GM12878 (cell line): Measurements from ENCODE around the gene RER1. TPM values are rescaled to one million over a fixed set of nuclear protein-coding genes. Genes with fewer than 3 reads are reported as not detected.

ENCODE experiments used
- ATAC-seq: fragments of 200-7000 bp; cut with Tn5 transposase; 3 replicates; pipeline ENCODE4 v1.9.1; 2020; ENCODE audit warnings: mild to moderate bottlenecking, moderate library complexity
- BruUV-seq: library from RNA; stranded (reverse); fragments of 400-500 nt; replicated peaks from 2 replicates; lab custom pipeline; 2021; lab: Mats Ljungman, UMichigan
- CTCF ChIA-PET: fragments of 300-600 bp; sonication (Branson Sonifier 250); formaldehyde crosslinking; extraction: SDS; loops from one replicate; lab custom pipeline; 2021; ENCODE audit warnings: inconsistent platforms; lab: Yijun Ruan, JAX
- POLR2A ChIA-PET: fragments of 350-600 bp; formaldehyde crosslinking; extraction: SDS; loops from one replicate; lab custom pipeline; 2021; ENCODE audit warnings: inconsistent platforms; lab: Charles Lee
- RAD21 ChIA-PET: fragments of 300-600 bp; sonication (Branson Sonifier 250); formaldehyde crosslinking; loops from one replicate; lab custom pipeline; 2023; ENCODE audit warnings: antibody characterized with exemption; ENCODE audit not compliant: unreplicated experiment; lab: Charles Lee
- SMC1A ChIA-PET: fragments of 300-600 bp; sonication (Branson Sonifier 250); formaldehyde crosslinking; loops from one replicate; lab custom pipeline; 2023; ENCODE audit not compliant: unreplicated experiment, uncharacterized antibody; lab: Charles Lee
- DNase-seq: peaks from one replicate; pipeline ENCODE4 v3.0.0-alpha.2; 2011; ENCODE audit warnings: low read depth, low spot score
- FAIRE-seq: peaks from 3 replicates; lab custom pipeline; 2011; peaks lifted over from hg19 to GRCh38; lab: Jason Lieb, UNC
- H2AFZ ChIP-seq: 2 replicates; pipeline ENCODE4 v1.6.0; 2011; ENCODE audit warnings: low read depth, low read length, control low read depth; ENCODE audit not compliant: control insufficient read depth
- H3K27ac ChIP-seq: 2 replicates; pipeline ENCODE4 v1.5.1; 2011; ENCODE audit warnings: control low read depth; ENCODE audit not compliant: control insufficient read depth, insufficient read depth
- H3K27me3 ChIP-seq, 2 experiments: replicated peaks in 1 of 2; 2 replicates each; pipeline versions ENCODE4 v1.6.0 to v1.6.1; 2011; ENCODE audit warnings: low read length in 1 of 2; ENCODE audit not compliant: control insufficient read depth in 2 of 2, insufficient read depth in 2 of 2
- H3K36me3 ChIP-seq, 2 experiments: 2 replicates each; pipeline ENCODE4 v1.5.1; 2011; ENCODE audit warnings: low read length in 1 of 2; ENCODE audit not compliant: control insufficient read depth in 2 of 2, insufficient read depth in 2 of 2
- H3K4me1 ChIP-seq: 2 replicates; pipeline ENCODE4 v1.6.1; 2011; ENCODE audit warnings: mild to moderate bottlenecking, low read length, moderate library complexity, mixed read lengths; ENCODE audit not compliant: control insufficient read depth, insufficient read depth
- H3K4me2 ChIP-seq: 2 replicates; pipeline ENCODE4 v1.6.0; 2011; ENCODE audit warnings: control low read depth; ENCODE audit not compliant: control insufficient read depth, insufficient read depth
- H3K4me3 ChIP-seq: fragments of 200-600 bp; sonication (generic); 2 replicates; pipeline ENCODE4 v1.5.1; 2016
- H3K79me2 ChIP-seq: 2 replicates; pipeline ENCODE4 v1.6.0; 2011; ENCODE audit warnings: low read length; ENCODE audit not compliant: control insufficient read depth, insufficient read depth
- H3K9ac ChIP-seq: 2 replicates; pipeline ENCODE4 v1.8.0; 2011; ENCODE audit warnings: low read length, control low read depth, mixed read lengths; ENCODE audit not compliant: control insufficient read depth, insufficient read depth
- H3K9me3 ChIP-seq: replicated peaks from 3 replicates; pipeline ENCODE4 v1.5.1; 2011; ENCODE audit warnings: mild to moderate bottlenecking, low read length; ENCODE audit not compliant: control insufficient read depth, insufficient read depth
- H4K20me1 ChIP-seq: 2 replicates; pipeline ENCODE4 v1.6.0; 2011; ENCODE audit not compliant: control insufficient read depth, insufficient read depth
- ASH2L ChIP-seq: fragments of 300-600, 200-600 bp; sonication (generic); IDR thresholded peaks from 2 replicates; pipeline ENCODE4 v1.6.1; 2017; ENCODE audit warnings: low read depth, mild to moderate bottlenecking, borderline replicate concordance
- BRCA1 ChIP-seq: IDR thresholded peaks from 2 replicates; pipeline ENCODE4 v1.6.1; 2011; ENCODE audit warnings: low read depth, low read length, improper control_type of control experiment
- CBFB ChIP-seq: IDR thresholded peaks from 2 replicates; pipeline ENCODE4 v1.6.1; 2016; ENCODE audit warnings: antibody characterized with exemption, low read depth
- CBX3 ChIP-seq: fragments of 200-600 bp; sonication (generic); IDR thresholded peaks from 2 replicates; pipeline ENCODE4 v1.6.1; 2016; ENCODE audit warnings: low read depth, borderline replicate concordance
- CHD4 ChIP-seq: fragments of 200-600 bp; sonication (generic); IDR thresholded peaks from 2 replicates; pipeline ENCODE4 v1.6.1; 2016; ENCODE audit warnings: mild to moderate bottlenecking
- FOXK2 ChIP-seq: fragments of 450-650 bp; IDR thresholded peaks from 2 replicates; pipeline ENCODE4 v1.6.1; 2017; ENCODE audit warnings: mild to moderate bottlenecking, moderate library complexity
- MXI1 ChIP-seq: fragments of 150-350 bp; IDR thresholded peaks from 2 replicates; pipeline ENCODE4 v1.6.1; 2011; ENCODE audit warnings: low read depth, mild to moderate bottlenecking, inconsistent platforms, low read length, improper control_type of control experiment
- MYB ChIP-seq: fragments of 150-350 bp; IDR thresholded peaks from 2 replicates; pipeline ENCODE4 v1.6.1; 2014; ENCODE audit warnings: mild to moderate bottlenecking, low read depth, low read length, borderline replicate concordance
- NFYA ChIP-seq: IDR thresholded peaks from 2 replicates; pipeline ENCODE4 v1.6.1; 2011; ENCODE audit warnings: low read depth, mild to moderate bottlenecking, low read length, improper control_type of control experiment, borderline replicate concordance
- NR2C2 ChIP-seq: IDR thresholded peaks from 2 replicates; pipeline ENCODE4 v1.6.1; 2011; ENCODE audit warnings: borderline replicate concordance, low read depth; ENCODE audit not compliant: control insufficient read depth, insufficient read length
- POLR2A ChIP-seq: IDR thresholded peaks from 2 replicates; pipeline ENCODE4 v1.6.1; 2011; ENCODE audit warnings: low read depth, mild to moderate bottlenecking, low read length
- RB1 ChIP-seq: fragments of 450-650 bp; formaldehyde crosslinking; IDR thresholded peaks from 2 replicates; pipeline ENCODE4 v1.6.1; 2017; ENCODE audit warnings: mild to moderate bottlenecking, borderline replicate concordance
- SREBF1 ChIP-seq: IDR thresholded peaks from 2 replicates; pipeline ENCODE4 v1.6.1; 2012; ENCODE audit warnings: mild to moderate bottlenecking, low read length
- WGBS: methylation state at CpG from one replicate; pipeline ENCODE4 v1.1.6; 2016; ENCODE audit warnings: low lambda C conversion rate; ENCODE audit not compliant: insufficient replicate concordance, insufficient coverage; ENCODE audit errors: missing lambda C conversion rate; 5-methylcytosine and 5-hydroxymethylcytosine counted together
- in situ Hi-C: fragments of 300-500 bp; cut with MboI; formaldehyde crosslinking; loops from 9 replicates; pipeline ENCODE4 v1.14.3; 2018; ENCODE audit warnings: mixed read lengths
- intact Hi-C: fragments of 100-400 bp; cut with micrococcal nuclease; formaldehyde crosslinking; loops from one replicate; pipeline ENCODE4 v1.14.2; 2022; ENCODE audit not compliant: unreplicated experiment
- polyA plus RNA-seq, 11 experiments: library from polyadenylated mRNA; depleted of rRNA in 4 of 11; unstranded in 6 of 11; stranded (reverse) in 5 of 11; fragments of >200 nt; fragmentation: Nextera tagmentation in 4 of 11; fragmentation: Illumina TruSeq in 1 of 11; extraction: Ambion mirVana in 4 of 11; extraction: Trizol in 1 of 11; gene quantifications; 1 replicate in 1 of 11; 2 replicates in 10 of 11; pipeline versions ENCODE4 v1.2.1 to v1.2.3, GENCODE V29; 2011 to 2016; ENCODE audit warnings: inconsistent platforms in 2 of 11, missing spikeins in 2 of 11, low read depth in 1 of 11
- total RNA-seq, 4 experiments: library from RNA; depleted of rRNA in 3 of 4; stranded (reverse); fragments of >200 nt in 3 of 4; fragmentation: Illumina TruSeq in 1 of 4; extraction: Trizol in 1 of 4; gene quantifications; 2 replicates each; pipeline versions ENCODE4 v1.2.1 to v1.2.3, GENCODE V29; 2013 to 2021
- TF ChIP-seq, protein P1 (sequence below): fragments of 150-350 bp; IDR thresholded peaks from 2 replicates; pipeline ENCODE4 v1.6.1; 2014; ENCODE audit warnings: mild to moderate bottlenecking, low read depth, low read length
- TF ChIP-seq, protein P2 (sequence below): IDR thresholded peaks from 2 replicates; pipeline ENCODE4 v1.6.1; 2011; ENCODE audit warnings: borderline replicate concordance, low read depth, mild to moderate bottlenecking, moderate library complexity, low read length; ENCODE audit not compliant: insufficient read depth, poor library complexity, severe bottlenecking
- TF ChIP-seq, protein P3 (sequence below): fragments of 450-650 bp; formaldehyde crosslinking; IDR thresholded peaks from 2 replicates; pipeline ENCODE4 v1.4.0; 2022; ENCODE audit warnings: mild to moderate bottlenecking, moderate library complexity

The RER1 gene
- total and polyA plus RNA-seq, 10 of the 15 experiments (the other 5 are each of a cell fraction or from before 2014, with no cell fraction given), result 29.2 to 274 (median 136) TPM

- 48% methylated on average over 15 of the region's 15 CpGs for WGBS
- FAIRE-seq (no peak), DNase-seq (no peak), ATAC-seq (no peak)
- ChIA-PET CTCF (no interaction called here), POLR2A (no interaction called here), SMC1A (no interaction called here), RAD21 (no interaction called here)
- H3K4me2 ChIP-seq, result no peak overlapping the region
- BruUV-seq, result no TSS peak
- no peak overlapping the region for H3K27ac ChIP-seq
- no peaks in the 10 kb centered on the region for H3K79me2 ChIP-seq
- no peak overlapping the region for H2AFZ ChIP-seq
- H4K20me1 ChIP-seq, result no peaks in the 10 kb centered on the region
- intact Hi-C loops, result no loop called here
- no peak overlapping the region for H3K4me3 ChIP-seq
- no peaks in the 10 kb centered on the region for H3K9me3 ChIP-seq
- in situ Hi-C loops, result no loop called here
- H3K9ac ChIP-seq, result no peak overlapping the region
- TF ChIP-seq CBFB (no peak), SREBF1 (no peak), POLR2A (no peak), MYB (no peak), ASH2L (no peak), FOXK2 (no peak), CBX3 (no peak), BRCA1 (no peak), NR2C2 (no peak), NFYA (no peak), CHD4 (no peak), RB1 (no peak), MXI1 (no peak)
- TF ChIP-seq, protein P1, sequence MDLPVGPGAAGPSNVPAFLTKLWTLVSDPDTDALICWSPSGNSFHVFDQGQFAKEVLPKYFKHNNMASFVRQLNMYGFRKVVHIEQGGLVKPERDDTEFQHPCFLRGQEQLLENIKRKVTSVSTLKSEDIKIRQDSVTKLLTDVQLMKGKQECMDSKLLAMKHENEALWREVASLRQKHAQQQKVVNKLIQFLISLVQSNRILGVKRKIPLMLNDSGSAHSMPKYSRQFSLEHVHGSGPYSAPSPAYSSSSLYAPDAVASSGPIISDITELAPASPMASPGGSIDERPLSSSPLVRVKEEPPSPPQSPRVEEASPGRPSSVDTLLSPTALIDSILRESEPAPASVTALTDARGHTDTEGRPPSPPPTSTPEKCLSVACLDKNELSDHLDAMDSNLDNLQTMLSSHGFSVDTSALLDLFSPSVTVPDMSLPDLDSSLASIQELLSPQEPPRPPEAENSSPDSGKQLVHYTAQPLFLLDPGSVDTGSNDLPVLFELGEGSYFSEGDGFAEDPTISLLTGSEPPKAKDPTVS, result no peak
- TF ChIP-seq, protein P2, sequence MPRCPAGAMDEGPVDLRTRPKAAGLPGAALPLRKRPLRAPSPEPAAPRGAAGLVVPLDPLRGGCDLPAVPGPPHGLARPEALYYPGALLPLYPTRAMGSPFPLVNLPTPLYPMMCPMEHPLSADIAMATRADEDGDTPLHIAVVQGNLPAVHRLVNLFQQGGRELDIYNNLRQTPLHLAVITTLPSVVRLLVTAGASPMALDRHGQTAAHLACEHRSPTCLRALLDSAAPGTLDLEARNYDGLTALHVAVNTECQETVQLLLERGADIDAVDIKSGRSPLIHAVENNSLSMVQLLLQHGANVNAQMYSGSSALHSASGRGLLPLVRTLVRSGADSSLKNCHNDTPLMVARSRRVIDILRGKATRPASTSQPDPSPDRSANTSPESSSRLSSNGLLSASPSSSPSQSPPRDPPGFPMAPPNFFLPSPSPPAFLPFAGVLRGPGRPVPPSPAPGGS, result no peak
- TF ChIP-seq, protein P3, sequence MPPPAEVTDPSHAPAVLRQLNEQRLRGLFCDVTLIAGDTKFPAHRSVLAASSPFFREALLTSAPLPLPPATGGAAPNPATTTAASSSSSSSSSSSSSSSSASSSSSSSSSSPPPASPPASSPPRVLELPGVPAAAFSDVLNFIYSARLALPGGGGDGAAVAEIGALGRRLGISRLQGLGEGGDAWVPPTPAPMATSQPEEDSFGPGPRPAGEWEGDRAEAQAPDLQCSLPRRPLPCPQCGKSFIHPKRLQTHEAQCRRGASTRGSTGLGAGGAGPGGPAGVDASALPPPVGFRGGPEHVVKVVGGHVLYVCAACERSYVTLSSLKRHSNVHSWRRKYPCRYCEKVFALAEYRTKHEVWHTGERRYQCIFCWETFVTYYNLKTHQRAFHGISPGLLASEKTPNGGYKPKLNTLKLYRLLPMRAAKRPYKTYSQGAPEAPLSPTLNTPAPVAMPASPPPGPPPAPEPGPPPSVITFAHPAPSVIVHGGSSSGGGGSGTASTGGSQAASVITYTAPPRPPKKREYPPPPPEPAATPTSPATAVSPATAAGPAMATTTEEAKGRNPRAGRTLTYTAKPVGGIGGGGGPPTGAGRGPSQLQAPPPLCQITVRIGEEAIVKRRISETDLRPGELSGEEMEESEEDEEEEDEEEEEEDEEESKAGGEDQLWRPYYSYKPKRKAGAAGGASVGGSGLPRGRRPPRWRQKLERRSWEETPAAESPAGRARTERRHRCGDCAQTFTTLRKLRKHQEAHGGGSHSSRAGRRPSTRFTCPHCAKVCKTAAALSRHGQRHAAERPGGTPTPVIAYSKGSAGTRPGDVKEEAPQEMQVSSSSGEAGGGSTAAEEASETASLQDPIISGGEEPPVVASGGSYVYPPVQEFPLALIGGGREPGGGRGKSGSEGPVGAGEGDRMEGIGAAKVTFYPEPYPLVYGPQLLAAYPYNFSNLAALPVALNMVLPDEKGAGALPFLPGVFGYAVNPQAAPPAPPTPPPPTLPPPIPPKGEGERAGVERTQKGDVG (CRISPR knock-in tag), result no peak
- TF ChIP-seq, all 136 proteins: peak for 0
- Histone ChIP-seq H3K4me1 (peaks cover 11% of the 10 kb centered on the region), H3K36me3 (no peaks in the 10 kb centered on the region), H3K27me3 (peaks cover 2 to 3% of the 10 kb centered on the region in 2 experiments; a peak in 3 of 4 replicates)
Measured at GRCh38 chr1:2438038-2438437, 46.4 kb downstream of the RER1 start.
